GM12801 (cell line): ENCODE results near the gene BYSL.

Source experiments
- TF ChIP-seq, protein P1 (sequence below): IDR thresholded peaks from one replicate; pipeline ENCODE4 v1.5.1; 2011; ENCODE audit warnings: control low read depth; ENCODE audit not compliant: insufficient read length; ENCODE audit errors: extremely low read depth

Gene BYSL

GRCh38 chr6:41896281-41896680 is 25.0 kb upstream of the BYSL start:
- TF ChIP-seq, protein P1, sequence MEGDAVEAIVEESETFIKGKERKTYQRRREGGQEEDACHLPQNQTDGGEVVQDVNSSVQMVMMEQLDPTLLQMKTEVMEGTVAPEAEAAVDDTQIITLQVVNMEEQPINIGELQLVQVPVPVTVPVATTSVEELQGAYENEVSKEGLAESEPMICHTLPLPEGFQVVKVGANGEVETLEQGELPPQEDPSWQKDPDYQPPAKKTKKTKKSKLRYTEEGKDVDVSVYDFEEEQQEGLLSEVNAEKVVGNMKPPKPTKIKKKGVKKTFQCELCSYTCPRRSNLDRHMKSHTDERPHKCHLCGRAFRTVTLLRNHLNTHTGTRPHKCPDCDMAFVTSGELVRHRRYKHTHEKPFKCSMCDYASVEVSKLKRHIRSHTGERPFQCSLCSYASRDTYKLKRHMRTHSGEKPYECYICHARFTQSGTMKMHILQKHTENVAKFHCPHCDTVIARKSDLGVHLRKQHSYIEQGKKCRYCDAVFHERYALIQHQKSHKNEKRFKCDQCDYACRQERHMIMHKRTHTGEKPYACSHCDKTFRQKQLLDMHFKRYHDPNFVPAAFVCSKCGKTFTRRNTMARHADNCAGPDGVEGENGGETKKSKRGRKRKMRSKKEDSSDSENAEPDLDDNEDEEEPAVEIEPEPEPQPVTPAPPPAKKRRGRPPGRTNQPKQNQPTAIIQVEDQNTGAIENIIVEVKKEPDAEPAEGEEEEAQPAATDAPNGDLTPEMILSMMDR, result no peak

GRCh38 chr6:41900861-41901260 is 20.4 kb upstream of the BYSL start:
- TF ChIP-seq, protein P1, result no peak

GRCh38 chr6:41901882-41902519 is 19.3 kb upstream of the BYSL start:
- TF ChIP-seq, protein P1, result no peak

- TF ChIP-seq, protein P1, result no peak
Observed at GRCh38 chr6:41909727-41910126, 11.6 kb upstream of the BYSL start.

DNA sequence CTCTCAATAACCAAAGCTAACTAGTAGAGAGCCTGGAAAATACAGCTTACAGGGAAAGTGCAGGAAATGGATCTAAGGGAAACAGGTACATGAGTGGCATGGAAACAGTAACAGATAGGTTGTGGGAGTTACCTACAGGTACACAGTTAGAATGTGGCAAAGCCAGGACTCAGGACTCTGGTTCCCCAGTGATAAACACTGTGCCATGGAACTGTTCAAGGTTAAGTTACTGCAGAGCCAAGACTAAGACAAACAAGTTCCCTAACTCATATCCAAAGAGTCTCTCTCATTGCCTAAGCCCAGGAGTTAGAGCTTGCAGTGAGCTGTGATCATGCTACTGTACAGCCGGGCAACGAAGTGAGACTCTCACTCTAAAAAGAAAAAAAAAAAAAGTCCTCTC is 7.0 kb upstream of the BYSL start:
- TF ChIP-seq, protein P1, result no peak

- TF ChIP-seq, protein P1, result no peak
Observed at GRCh38 chr6:41914869-41915530, 6.3 kb upstream of the BYSL start.

GRCh38 chr6:41917528-41917927 is 3.8 kb upstream of the BYSL start:
- TF ChIP-seq, protein P1, result no peak
